Measurements from ENCODE around the gene KDM4C. TPM values are rescaled to one million over a fixed set of nuclear protein-coding genes. Genes with fewer than 3 reads are reported as not detected.

KDM4C gene
- total RNA-seq, 1 experiment from 2014 or later = 7.1 TPM

GRCh38 chr9:6895754-6896153 lies 138.0 kb downstream of the KDM4C start:
- H3K27me3 ChIP-seq (ENCODE audit: control insufficient read depth, insufficient read depth, low read length) = no peaks in the 10 kb centered on the region
- no TSS peak for BruUV-seq (replicated peaks)
- no peaks in the 10 kb centered on the region for H3K36me3 ChIP-seq (ENCODE audit: control insufficient read depth, insufficient read depth, low read length)
- H3K9me3 ChIP-seq (ENCODE audit: control insufficient read depth, insufficient read depth, low read depth, low read length) = no peaks in the 10 kb centered on the region
- DNase-seq (ENCODE audit: low read depth, low spot score) (no peak), ATAC-seq (no peak)
- POLR2A ChIA-PET = no interaction called here
- intact Hi-C loops (cut with micrococcal nuclease; ENCODE audit: unreplicated experiment) = no loop called here
- TF ChIP-seq TCF7L2 (IDR thresholded peaks at IDR 0.05; ENCODE audit: low read depth, low read length) (no peak), POLR2AphosphoS5 (IDR thresholded peaks at IDR 0.05; ENCODE audit: low read depth, low read length) (no peak), SIN3A (IDR thresholded peaks at IDR 0.05; ENCODE audit: borderline replicate concordance, insufficient read depth, low read depth, low read length) (no peak), REST (IDR thresholded peaks at IDR 0.05; ENCODE audit: insufficient read depth in 1 of 2, low read depth in 2 of 2, low read length in 1 of 2) (no peak), CTCF (IDR thresholded peaks at IDR 0.05) (no peak)
- no peak overlapping the region for H3K27ac ChIP-seq (ENCODE audit: low read length)
- in situ Hi-C loops (cut with HindIII; ENCODE audit: low pct_unique_long_range_greater_than_20kb, low sequenced_read_pairs) = no loop called here
- no peaks in the 10 kb centered on the region for H3K4me1 ChIP-seq (ENCODE audit: control insufficient read depth, insufficient read depth, low read length)
- CTCF ChIA-PET = no interaction called here
- no peak overlapping the region for H3K4me3 ChIP-seq (ENCODE audit: low read depth in 2 of 2, low read length in 2 of 2)

- no peak for ATAC-seq
- in situ Hi-C loops (cut with HindIII; ENCODE audit: low pct_unique_long_range_greater_than_20kb, low sequenced_read_pairs) (no loop called here), intact Hi-C loops (cut with micrococcal nuclease; ENCODE audit: unreplicated experiment) (no loop called here)
- ChIA-PET CTCF (no interaction called here), POLR2A (no interaction called here)
- Histone ChIP-seq H3K36me3 (ENCODE audit: control insufficient read depth, insufficient read depth, low read length) (no peaks in the 10 kb centered on the region), H3K27ac (ENCODE audit: low read length) (no peak overlapping the region), H3K9me3 (ENCODE audit: control insufficient read depth, insufficient read depth, low read depth, low read length) (no peaks in the 10 kb centered on the region), H3K4me3 (ENCODE audit: low read depth in 2 of 2, low read length in 2 of 2) (no peak overlapping the region), H3K4me1 (ENCODE audit: control insufficient read depth, insufficient read depth, low read length) (no peaks in the 10 kb centered on the region), H3K27me3 (ENCODE audit: control insufficient read depth, insufficient read depth, low read length) (no peaks in the 10 kb centered on the region)
- no peak for DNase-seq (ENCODE audit: low read depth, low spot score)
- no peak for TF ChIP-seq CTCF (IDR thresholded peaks at IDR 0.05)
- no peak for TF ChIP-seq SIN3A (IDR thresholded peaks at IDR 0.05; ENCODE audit: borderline replicate concordance, insufficient read depth, low read depth, low read length)
- no peak for TF ChIP-seq REST (IDR thresholded peaks at IDR 0.05; ENCODE audit: insufficient read depth in 1 of 2, low read depth in 2 of 2, low read length in 1 of 2)
- BruUV-seq (replicated peaks) = no TSS peak
These were observed 138.8 kb downstream of the KDM4C start for GRCh38 chr9:6896562-6896961.
